A673 (cell line): ENCODE results near the gene CLASP1.

Source experiments
- CTCF ChIP-seq: fragments of 300-800, 200-600 bp; sonication (generic); conservative IDR thresholded peaks from 2 replicates; pipeline ENCODE4 v1.5.1; 2017; ENCODE audit warnings: low read depth, mild to moderate bottlenecking, antibody characterized with exemption, low read length, moderate library complexity, mixed read lengths
- EZH2 ChIP-seq: fragments of 200-600 bp; sonication (generic); IDR thresholded peaks from 2 replicates; pipeline ENCODE4 v1.6.1; 2017; ENCODE audit warnings: borderline replicate concordance, low read depth, mild to moderate bottlenecking, mixed read lengths, antibody characterized with exemption, low read length; ENCODE audit not compliant: poor library complexity, severe bottlenecking

DNA sequence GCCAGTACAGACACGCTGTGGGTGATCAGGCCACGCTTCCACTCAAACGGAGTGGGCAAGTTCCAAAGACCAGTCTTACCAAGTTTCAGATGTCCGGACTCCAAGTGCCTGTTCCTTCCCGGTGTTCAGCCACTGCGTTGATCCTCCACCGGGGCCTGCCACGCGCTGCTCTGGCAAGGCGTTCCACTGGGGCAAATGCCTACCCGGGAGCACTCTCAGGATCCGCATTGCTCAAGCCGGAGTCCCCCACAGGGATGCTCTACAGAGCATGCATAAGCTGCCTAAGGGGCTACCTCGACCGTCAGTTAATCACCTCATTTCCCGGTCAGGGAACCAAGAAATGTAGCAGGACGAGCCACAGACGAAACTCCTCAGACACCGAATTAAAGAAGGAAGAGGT lies 37.0 kb upstream of the CLASP1 start:
- no peak for TF ChIP-seq CTCF
- no peak for TF ChIP-seq EZH2
